NT2/D1 (cell line): ENCODE data around the gene DIS3L2.

Experiments
- DNase-seq: peaks from one replicate; pipeline ENCODE4 v3.0.0-alpha.2; 2011; ENCODE audit warnings: low read depth, low spot score
- H3K27me3 ChIP-seq: 2 replicates; pipeline ENCODE4 v1.6.0; 2011; ENCODE audit warnings: mild to moderate bottlenecking; ENCODE audit not compliant: insufficient read length, insufficient read depth
- H3K36me3 ChIP-seq: 2 replicates; pipeline ENCODE4 v1.6.1; 2011; ENCODE audit warnings: mild to moderate bottlenecking, low read length, mixed read lengths; ENCODE audit not compliant: insufficient read depth, insufficient read length
- H3K4me1 ChIP-seq: 2 replicates; pipeline ENCODE4 v1.5.1; 2011; ENCODE audit not compliant: insufficient read depth, insufficient read length
- H3K4me3 ChIP-seq: 2 replicates; pipeline ENCODE4 v1.5.1; 2011; ENCODE audit warnings: low read depth; ENCODE audit not compliant: insufficient read length
- H3K9ac ChIP-seq: 2 replicates; pipeline ENCODE4 v1.6.0; 2011; ENCODE audit warnings: low read depth; ENCODE audit not compliant: insufficient read length
- H3K9me3 ChIP-seq: 2 replicates; pipeline ENCODE4 v1.5.1; 2011; ENCODE audit warnings: mild to moderate bottlenecking, low read length; ENCODE audit not compliant: insufficient read depth
- SUZ12 ChIP-seq: IDR thresholded peaks from 2 replicates; pipeline ENCODE4 v1.6.1; 2011; ENCODE audit not compliant: insufficient read length, insufficient read depth; ENCODE audit errors: extremely low read depth
- YY1 ChIP-seq: IDR thresholded peaks from 2 replicates; pipeline ENCODE4 v1.6.1; 2011; ENCODE audit not compliant: insufficient read length, insufficient read depth
- ZNF274 ChIP-seq: IDR thresholded peaks from 2 replicates; pipeline ENCODE4 v1.6.1; 2011; ENCODE audit warnings: mild to moderate bottlenecking, low read depth, low read length

DIS3L2 gene

DNA sequence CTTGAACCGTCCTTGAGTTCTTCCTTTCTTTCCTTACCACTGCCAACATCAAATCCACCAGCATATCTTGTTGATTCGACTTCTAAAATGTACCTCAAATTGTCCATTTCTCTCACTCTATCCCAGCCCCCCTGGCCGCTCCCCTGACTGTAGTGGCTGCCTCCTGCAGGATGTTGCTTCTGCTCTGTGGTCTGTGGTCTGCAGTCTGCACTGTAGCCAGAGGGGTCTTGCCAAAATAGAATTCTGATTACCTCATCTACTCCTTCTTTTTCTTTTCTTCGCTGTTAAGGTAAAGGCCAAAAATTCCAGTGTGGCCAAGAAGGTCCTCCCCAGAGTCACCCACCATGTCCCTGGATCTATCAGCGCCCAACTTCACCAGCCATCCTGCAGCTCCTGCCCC, 337.6 kb downstream of the DIS3L2 start:
- H3K4me3 ChIP-seq = no peak overlapping the region
- H3K27me3 ChIP-seq = no peaks in the 10 kb centered on the region
- TF ChIP-seq ZNF274 (no peak), YY1 (no peak), SUZ12 (no peak)
- H3K4me1 ChIP-seq = no peaks in the 10 kb centered on the region
- H3K9ac ChIP-seq = no peak overlapping the region
- H3K9me3 ChIP-seq = peaks cover under 1% of the 10 kb centered on the region; the same call in 1 of the 2 replicates
- H3K36me3 ChIP-seq = no peaks in the 10 kb centered on the region
- no peak for DNase-seq

DNA sequence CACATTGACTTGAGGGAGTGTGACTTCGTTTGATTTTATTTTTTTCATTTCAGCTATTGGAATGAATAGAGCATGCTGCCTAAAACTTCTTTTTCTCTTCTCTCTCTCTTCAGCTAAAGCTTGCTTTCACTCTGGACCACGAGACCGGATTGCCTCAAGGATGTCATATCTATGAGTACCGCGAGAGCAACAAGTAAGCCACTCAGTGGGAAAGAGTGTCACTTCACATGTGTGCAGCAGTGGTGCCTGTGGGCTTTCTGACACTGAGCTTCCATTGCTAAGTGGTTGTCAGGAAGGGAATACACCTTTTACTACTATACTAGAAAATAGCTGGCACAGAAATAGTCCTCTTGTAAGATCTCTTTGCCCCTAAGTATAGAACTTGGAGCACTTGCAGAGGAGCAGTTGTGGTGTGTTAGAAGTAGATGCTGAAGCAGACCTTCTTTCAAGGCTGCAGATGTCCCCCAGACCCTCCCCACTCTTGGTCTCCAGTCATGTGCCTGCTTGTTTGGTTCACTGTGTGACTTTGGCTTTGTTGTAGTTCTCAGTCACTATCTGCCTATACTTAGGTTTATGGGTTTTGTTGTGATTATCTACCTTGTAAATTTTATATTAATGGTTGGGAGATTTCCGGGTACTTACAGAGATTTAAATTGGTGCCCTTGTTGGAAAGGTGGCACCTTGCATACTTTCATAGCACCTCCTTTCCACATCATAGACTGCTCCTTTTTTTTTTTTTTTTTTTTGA, 338.6 kb downstream of the DIS3L2 start:
- no peak overlapping the region for H3K4me3 ChIP-seq
- H3K9me3 ChIP-seq = peaks cover 6% of the 10 kb centered on the region; the same call in 1 of the 2 replicates
- no peaks in the 10 kb centered on the region for H3K27me3 ChIP-seq
- no peaks in the 10 kb centered on the region for H3K4me1 ChIP-seq
- no peaks in the 10 kb centered on the region for H3K36me3 ChIP-seq
- no peak overlapping the region for H3K9ac ChIP-seq
- no peak for DNase-seq
- TF ChIP-seq YY1 = no peak
- TF ChIP-seq SUZ12 = no peak
- TF ChIP-seq ZNF274 = no peak

DNA sequence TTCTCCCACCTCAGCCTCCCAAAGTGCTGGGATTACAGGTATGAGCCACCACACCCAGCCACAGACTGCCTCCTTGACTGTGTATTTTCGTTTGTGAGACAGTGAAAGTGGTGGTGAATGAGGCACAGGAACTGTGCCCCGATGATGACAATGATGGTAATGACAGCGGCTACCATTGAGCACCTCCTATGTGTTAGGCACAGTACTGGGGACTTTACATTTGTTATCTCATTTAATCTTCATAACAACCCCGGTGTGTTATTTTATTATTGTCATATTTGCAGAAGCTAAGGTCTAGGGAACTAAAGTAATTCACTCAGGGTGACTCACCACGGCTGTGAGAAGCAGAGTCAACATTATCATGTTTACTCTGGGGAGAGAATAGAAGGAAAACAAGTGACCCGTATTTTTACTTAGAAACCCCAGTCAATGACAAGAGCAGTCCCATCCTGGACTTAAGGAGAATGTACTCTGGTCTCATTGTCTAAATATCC, 339.4 kb downstream of the DIS3L2 start:
- H3K9me3 ChIP-seq = peaks cover 6% of the 10 kb centered on the region; the same call in 1 of the 2 replicates
- H3K4me1 ChIP-seq = no peaks in the 10 kb centered on the region
- no peaks in the 10 kb centered on the region for H3K27me3 ChIP-seq
- H3K9ac ChIP-seq = no peak overlapping the region
- TF ChIP-seq ZNF274 (no peak), YY1 (no peak), SUZ12 (no peak)
- no peaks in the 10 kb centered on the region for H3K36me3 ChIP-seq
- H3K4me3 ChIP-seq = no peak overlapping the region
- DNase-seq = no peak

DNA sequence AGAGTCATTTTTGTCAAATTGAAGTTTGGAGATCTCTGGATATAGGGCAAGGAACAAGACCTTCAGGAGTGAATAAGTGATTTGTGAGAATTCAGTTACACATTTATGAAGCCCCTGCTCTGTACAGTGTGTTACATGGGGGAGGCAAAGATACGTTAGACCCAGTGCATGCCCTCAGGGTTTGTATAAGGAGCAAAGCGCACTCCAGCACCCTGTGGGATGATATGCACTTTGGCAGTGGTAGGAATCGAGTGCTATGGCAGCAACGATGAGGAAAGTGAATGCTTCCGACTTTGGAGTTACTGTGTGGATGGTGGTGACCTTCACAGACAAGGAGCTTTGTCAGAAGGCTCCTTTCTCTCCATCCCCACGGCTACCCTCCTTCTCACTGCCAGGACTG, 342.7 kb downstream of the DIS3L2 start:
- H3K36me3 ChIP-seq = no peaks in the 10 kb centered on the region
- H3K9ac ChIP-seq = no peak overlapping the region
- no peaks in the 10 kb centered on the region for H3K27me3 ChIP-seq
- DNase-seq = no peak
- H3K9me3 ChIP-seq = peaks cover 6% of the 10 kb centered on the region; the same call in 1 of the 2 replicates
- no peaks in the 10 kb centered on the region for H3K4me1 ChIP-seq
- no peak overlapping the region for H3K4me3 ChIP-seq
- TF ChIP-seq ZNF274 = no peak
- no peak for TF ChIP-seq SUZ12
- TF ChIP-seq YY1 = no peak

GRCh38 chr2:232306741-232307305, 345.3 kb downstream of the DIS3L2 start:
- no peak for TF ChIP-seq ZNF274
- no peak for TF ChIP-seq SUZ12
- no peak for TF ChIP-seq YY1
- Histone ChIP-seq H3K4me1 (no peaks in the 10 kb centered on the region), H3K27me3 (no peaks in the 10 kb centered on the region), H3K9me3 (peaks cover 6% of the 10 kb centered on the region; the same call in 1 of the 2 replicates), H3K4me3 (no peak overlapping the region), H3K9ac (no peak overlapping the region), H3K36me3 (no peaks in the 10 kb centered on the region)
- DNase-seq = no peak

DNA sequence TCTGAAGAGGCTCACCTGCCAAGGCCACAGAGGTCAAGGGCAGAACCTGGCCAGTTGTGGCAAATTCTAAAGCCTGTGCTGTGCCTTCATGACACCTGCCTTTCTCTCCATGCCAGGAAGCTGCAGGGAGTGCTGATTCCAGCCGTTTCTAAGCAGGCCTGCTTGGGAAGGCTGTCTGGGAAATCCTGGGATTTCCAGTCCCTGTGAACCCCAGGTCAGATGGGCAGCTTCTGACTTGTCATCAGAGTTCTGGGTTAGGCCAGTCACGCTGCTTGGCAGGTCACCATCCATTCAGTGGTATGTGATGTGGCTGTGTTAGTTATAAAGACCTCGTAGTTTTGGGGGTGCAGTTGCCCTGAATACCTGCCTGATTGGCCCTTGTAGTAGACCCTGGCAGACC, 346.3 kb downstream of the DIS3L2 start:
- Histone ChIP-seq H3K9ac (no peak overlapping the region), H3K4me3 (no peak overlapping the region), H3K9me3 (peaks cover 13% of the 10 kb centered on the region), H3K36me3 (no peaks in the 10 kb centered on the region), H3K4me1 (no peaks in the 10 kb centered on the region), H3K27me3 (no peaks in the 10 kb centered on the region)
- no peak for DNase-seq
- TF ChIP-seq ZNF274 (no peak), YY1 (no peak), SUZ12 (no peak)

DNA sequence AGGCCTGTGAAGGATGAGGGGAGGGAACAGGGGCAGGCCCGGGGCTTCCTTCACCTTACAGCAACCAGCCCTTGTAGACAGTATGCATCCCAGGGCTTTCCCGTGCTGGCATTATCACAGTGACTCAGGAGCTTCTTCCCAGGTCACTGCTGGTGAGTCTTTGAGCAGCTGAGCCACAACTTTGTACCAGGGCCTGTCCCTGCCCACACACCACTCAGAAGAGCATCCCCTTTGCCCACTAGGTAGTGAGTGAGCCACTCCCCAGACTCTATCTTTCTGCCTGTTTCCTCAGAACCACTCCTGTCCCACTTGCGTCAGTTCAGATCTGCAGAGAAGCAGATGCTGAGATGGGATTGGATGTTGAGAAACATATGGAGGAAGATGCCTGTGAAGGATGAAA, 347.5 kb downstream of the DIS3L2 start:
- H3K27me3 ChIP-seq = no peaks in the 10 kb centered on the region
- H3K9ac ChIP-seq = no peak overlapping the region
- H3K36me3 ChIP-seq = no peaks in the 10 kb centered on the region
- no peak for TF ChIP-seq YY1
- TF ChIP-seq ZNF274 = no peak
- TF ChIP-seq SUZ12 = no peak
- peaks cover 25% of the 10 kb centered on the region for H3K9me3 ChIP-seq
- DNase-seq = no peak
- H3K4me1 ChIP-seq = no peaks in the 10 kb centered on the region
- no peak overlapping the region for H3K4me3 ChIP-seq
